GM18499 (cell line): Measurements from ENCODE around the gene ALK.

Experiments
- ATAC-seq: cut with Tn5 transposase; IDR thresholded peaks from one replicate; pipeline ENCODE4 v1.9.1; 2021; ENCODE audit warnings: moderate number of reproducible peaks; ENCODE audit not compliant: insufficient read depth, unreplicated experiment

Gene ALK

DNA sequence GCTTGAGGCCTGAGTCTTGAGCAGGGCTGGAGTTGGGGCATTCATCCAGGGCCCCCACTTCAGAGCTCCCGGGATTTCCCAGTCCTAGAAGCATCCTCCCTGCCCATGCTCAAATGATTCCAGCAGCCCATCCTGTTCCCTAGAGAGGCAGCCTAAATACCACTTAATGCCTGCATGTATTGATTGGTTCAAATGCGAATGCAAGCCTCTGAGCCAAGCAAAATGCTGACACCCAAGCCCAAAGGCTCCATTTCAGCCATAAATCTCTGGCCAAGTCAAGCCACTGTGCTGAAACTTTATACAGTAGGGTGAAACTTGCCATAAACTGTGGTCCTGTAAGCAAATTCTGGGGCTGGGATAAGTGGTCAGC is 526.4 kb downstream of the ALK start:
- ATAC-seq = no peak

DNA sequence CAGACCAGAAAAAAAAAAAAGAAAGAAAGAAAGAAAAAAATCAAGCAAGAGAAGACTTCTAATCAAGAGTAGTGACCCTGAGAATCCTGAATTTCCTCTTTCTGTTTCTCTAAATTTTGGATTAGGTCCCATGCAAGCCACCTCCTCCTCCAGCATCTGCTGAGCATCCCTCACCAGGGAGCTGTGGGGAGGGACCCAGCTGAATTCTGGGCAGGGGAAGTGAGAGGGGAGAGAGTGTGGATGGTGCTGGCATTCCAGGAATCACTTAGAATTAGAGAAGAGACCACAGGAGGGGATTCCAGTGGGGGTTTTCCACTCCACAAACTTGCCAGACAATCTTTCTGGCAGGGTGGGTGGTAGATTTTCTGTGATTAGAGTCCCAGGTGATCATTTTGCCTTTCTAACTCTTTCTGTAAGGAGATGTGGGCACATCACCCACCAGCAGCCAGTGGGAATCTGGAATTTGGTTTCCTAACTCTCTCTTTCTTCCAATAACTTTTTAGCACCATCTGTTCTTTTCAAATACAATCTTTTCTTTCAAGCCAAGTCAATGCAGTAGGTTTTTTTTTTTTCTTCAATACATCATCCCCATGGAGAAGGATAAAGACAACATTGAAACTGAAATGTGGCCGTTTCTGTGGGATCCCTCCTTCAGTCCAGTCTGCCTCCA is 526.9 kb downstream of the ALK start:
- ATAC-seq = no peak

DNA sequence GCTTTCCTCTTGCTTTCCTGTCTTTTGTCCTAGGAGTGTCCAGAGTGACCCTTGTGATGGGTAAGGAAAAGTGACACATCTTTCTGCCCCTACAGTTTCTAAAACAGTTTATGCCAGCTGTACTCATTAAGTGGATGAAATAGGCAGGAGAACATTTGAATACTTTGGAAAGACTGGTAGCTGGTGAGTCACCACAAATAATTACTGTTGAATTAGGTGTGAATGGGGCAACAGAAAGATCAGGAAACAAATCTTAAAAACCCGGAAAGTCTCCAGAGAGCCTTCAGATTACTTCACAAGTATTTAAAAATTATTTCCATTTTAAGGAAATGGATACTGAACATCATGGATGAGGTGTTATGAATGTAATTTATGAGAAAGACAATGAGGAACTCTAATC is 527.7 kb downstream of the ALK start:
- ATAC-seq = no peak

DNA sequence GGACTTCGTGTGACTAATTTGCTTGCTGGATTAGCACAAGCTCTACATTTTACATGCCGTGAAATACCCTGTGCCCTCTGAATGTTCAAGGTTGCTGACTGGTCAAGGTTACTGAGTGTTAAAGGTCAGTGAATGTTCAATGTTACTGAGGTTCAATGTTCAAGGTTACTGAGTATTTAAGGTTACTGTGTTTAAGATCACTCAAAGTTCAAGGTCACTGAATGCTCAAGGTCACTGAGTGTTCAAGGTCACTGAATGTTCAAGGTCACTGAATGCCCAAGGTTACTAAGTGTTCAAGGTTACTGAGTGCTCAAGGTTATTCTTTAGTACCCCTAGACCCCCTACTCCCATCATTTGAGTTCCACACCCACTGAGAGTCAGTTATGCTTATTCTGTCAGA is 528.6 kb downstream of the ALK start:
- no peak for ATAC-seq

DNA sequence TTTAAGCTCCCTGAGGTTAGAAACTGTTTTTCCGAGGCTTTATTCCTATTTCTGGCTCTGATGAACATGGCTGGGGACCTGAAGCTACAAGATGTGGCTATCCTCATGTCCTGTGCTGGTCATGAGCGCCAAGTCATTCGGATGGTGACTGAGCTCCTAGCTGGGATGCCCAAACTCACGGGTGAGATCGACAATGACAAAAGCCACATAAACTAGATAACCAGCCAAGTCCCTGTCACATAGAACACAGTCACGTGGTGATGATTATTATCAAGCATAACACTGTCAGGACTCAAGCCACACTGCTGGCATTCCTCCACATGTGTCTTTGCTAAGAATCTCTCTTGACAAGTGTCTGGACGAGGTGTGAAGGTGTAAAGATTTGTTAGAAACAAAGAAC is 531.2 kb downstream of the ALK start:
- no peak for ATAC-seq

GRCh38 chr2:29389686-29390085 is 531.7 kb downstream of the ALK start:
- ATAC-seq = no peak

- no peak for ATAC-seq
Measured at GRCh38 chr2:29388071-29388470, 533.3 kb downstream of the ALK start.

GRCh38 chr2:29382486-29382885 is 538.9 kb downstream of the ALK start:
- ATAC-seq = no peak

DNA sequence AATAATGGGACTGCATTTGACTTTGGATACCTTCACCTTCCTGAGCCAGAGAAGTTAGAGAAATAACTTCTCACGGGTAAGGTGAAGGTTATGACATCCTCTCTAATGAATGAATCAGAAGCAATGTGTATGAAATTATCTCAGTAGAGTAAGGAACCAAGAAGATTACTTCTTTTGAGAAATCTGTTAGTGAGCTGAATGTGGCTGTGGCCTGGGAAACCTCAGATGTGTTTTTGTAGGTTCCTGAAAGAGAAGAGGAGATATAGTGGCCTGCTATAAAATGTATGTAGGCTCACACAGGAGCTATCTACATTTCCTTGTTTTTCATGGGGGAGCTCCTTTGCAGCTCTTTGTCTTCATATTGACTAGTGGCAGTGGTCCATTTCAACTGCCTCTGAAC is 543.6 kb downstream of the ALK start:
- ATAC-seq = no peak

- no peak for ATAC-seq
Measured at GRCh38 chr2:29376541-29376940, 544.8 kb downstream of the ALK start.

GRCh38 chr2:29375843-29376242 is 545.5 kb downstream of the ALK start:
- no peak for ATAC-seq

DNA sequence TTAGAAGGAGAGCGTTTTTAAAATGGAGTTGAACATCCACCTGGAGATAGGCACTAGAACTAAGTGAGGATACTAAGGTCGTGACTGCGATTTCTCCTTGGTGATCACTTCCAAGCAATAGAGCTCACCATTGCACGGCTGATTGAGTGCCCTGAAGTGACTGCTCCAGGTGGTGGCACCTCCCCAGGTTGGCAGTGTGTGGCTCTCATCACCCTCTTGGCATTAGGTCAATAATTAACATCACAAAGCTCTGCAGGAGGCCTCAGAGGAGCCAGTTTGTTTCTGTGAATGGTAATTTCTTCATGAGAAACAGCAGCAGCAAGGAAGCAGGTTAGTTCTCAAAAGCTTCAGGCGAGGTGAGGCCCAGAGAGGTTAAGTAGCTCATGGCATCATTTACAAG is 546.6 kb downstream of the ALK start:
- no peak for ATAC-seq

DNA sequence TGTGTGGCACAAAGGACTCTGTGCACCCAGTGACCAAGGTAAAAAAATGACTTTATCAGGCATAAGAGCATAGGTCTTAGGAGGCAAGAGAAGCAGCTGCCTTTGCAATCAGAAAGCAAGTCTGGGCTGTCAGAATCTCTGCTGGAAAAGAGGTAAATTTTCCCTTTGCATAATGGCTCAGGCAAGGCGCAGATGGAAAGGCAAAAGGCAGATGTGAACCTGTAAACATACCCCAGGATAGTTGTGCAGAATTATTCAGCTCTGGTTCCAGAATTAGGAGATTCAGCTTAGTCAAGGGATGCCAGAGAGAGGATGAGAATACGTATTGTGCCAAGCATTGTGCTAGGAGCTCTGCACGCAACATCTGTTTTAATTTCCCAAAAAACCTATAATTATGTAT is 547.5 kb downstream of the ALK start:
- ATAC-seq = no peak

GRCh38 chr2:29372185-29372584 is 549.2 kb downstream of the ALK start:
- ATAC-seq = no peak

DNA sequence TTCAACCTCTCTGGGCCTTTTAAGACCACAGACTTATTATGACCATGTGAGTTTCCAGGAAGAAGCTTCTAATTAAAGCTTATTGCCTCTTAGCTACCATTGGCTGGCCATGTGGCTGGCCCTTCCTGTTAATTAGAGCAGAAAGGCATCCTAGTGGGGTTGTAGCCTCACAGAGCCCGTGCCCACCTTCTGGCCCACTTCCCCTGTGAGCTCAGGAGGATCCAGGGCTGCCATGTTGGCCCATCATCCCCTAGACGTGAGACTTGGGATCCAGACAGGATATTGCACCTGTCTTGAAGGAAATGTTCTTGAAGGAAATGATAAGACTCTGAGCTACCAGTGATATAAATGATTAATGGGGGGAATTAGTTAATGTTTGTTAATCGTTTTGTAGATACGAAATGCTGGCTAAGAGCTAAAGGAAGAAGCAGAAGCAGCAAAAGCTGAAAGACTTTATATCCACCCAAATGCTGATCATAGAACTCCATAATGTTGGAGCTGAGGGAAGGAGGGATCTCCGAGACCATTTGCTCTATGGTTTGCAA is 550.7 kb downstream of the ALK start:
- no peak for ATAC-seq

DNA sequence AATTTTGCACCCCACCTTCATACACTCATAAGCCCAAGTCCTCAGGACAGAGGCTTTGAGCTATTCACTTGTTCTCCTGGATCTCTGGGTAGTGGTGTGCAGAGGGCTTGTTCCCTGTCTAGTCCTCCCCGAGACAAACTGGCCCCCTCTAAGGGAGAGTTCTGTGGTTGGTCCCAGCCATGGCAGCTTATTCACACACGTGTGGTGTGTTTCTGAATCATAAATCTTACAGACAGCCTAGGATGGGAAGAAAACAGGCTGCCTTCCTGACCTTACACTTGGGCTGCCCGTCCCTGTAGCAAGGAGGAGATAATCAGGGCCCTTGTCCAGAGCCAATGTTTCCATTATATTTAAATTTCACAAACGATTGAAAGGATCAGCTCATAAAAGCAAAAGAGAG is 551.2 kb downstream of the ALK start:
- no peak for ATAC-seq

GRCh38 chr2:29368659-29369040 is 552.7 kb downstream of the ALK start:
- no peak for ATAC-seq

- ATAC-seq = no peak
Measured at GRCh38 chr2:29367986-29368658, 553.3 kb downstream of the ALK start.

DNA sequence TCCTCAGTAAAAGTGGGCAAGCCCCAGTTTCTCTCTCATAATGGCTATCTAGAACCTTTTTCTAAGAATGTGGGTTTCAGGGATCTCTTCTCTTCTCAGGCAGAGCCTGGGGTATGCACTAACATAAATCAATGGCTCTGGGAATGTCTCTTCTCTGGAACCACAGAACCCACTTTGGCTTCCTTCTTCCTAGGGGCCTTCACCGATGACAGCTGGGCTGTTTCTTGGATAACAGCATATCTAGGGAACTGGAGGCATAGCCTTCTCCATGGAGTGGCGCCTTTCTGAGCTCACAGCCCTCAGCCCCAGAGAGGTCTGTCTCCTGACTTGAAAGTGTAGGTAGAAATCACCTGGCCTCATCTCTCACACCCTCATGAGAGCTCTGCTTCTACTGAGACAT is 558.3 kb downstream of the ALK start:
- ATAC-seq = no peak

- no peak for ATAC-seq
Measured at GRCh38 chr2:29361231-29361630, 560.2 kb downstream of the ALK start.

GRCh38 chr2:29360016-29360784 is 561.2 kb downstream of the ALK start:
- ATAC-seq = no peak
